Body of pancreas (tissue), 4 donors: Measurements from ENCODE around the gene RFXAP. TPM values are rescaled to one million over a fixed set of nuclear protein-coding genes. Genes with fewer than 3 reads are reported as not detected.

Experiments
- ATAC-seq: fragments of 150-250 bp; one replicate; pipeline ENCODE4 v1.9.1; 2016
- DNase-seq, 4 donors: peaks; one replicate each; pipeline ENCODE4 v3.0.0-alpha.2; 2019
- H3K27ac ChIP-seq, 4 donors: fragments of 200-600 bp; sonication (generic); 1 replicate in 3 of 4; 2 replicates in 1 of 4; pipeline versions ENCODE4 v1.5.1 to v1.6.1; 2016 to 2019; ENCODE audit warnings: mild to moderate bottlenecking in 1 of 4, mixed read lengths in 1 of 4, moderate library complexity in 1 of 4
- H3K27me3 ChIP-seq, 2 donors: fragments of 200-600 bp; sonication (generic); one replicate each; pipeline ENCODE4 v1.6.0; 2016; ENCODE audit warnings: mild to moderate bottlenecking in 1 of 2
- H3K36me3 ChIP-seq, 2 donors: fragments of 200-600 bp; sonication (generic); replicated peaks in 1 of 2; 2 replicates each; pipeline ENCODE4 v1.5.1; 2016; ENCODE audit warnings: low read depth in 2 of 2; ENCODE audit not compliant: insufficient read depth in 1 of 2
- H3K4me1 ChIP-seq: fragments of 200-600 bp; sonication (generic); one replicate; pipeline ENCODE4 v1.6.0; 2016
- H3K4me3 ChIP-seq, 2 donors: fragments of 200-600 bp; sonication (generic); 1 replicate in 1 of 2; 2 replicates in 1 of 2; pipeline ENCODE4 v1.5.1; 2016 to 2019
- H3K9me3 ChIP-seq, 3 donors: fragments of 200-600 bp; sonication (generic); 1 replicate in 2 of 3; 2 replicates in 1 of 3; pipeline ENCODE4 v1.5.1; 2016
- CTCF ChIP-seq, 7 experiments: fragments of 450-650 bp in 4 of 7; fragments of 200-600 bp in 3 of 7; sonication (generic) in 3 of 7; IDR thresholded peaks; one replicate each; pipeline ENCODE4 v1.5.1; 2016 to 2019; ENCODE audit warnings: antibody characterized with exemption in 7 of 7
- POLR2A ChIP-seq, 3 donors: fragments of 450-650 bp; IDR thresholded peaks; one replicate each; pipeline ENCODE4 v1.6.1; 2016; ENCODE audit warnings: antibody characterized with exemption in 3 of 3, mild to moderate bottlenecking in 2 of 3
- WGBS, 2 donors: methylation state at CpG; one replicate each; pipeline ENCODE4 v1.1.5; 2017; 5-methylcytosine and 5-hydroxymethylcytosine counted together
- intact Hi-C: fragments of 100-400 bp; cut with DNase I; formaldehyde crosslinking; loops from one replicate; pipeline ENCODE4 v1.15.1; 2023
- total RNA-seq, 2 donors: library from RNA; depleted of rRNA; stranded (reverse); fragments of >200 nt; gene quantifications; one replicate each; pipeline ENCODE4 v1.1.0, GENCODE V29; 2016

Gene RFXAP
- total RNA-seq, 2 donors from 2014 or later, result 0.33 to 7.0 TPM

- Histone ChIP-seq H3K4me3 (no peak overlapping the region), H3K4me1 (no peaks in the 10 kb centered on the region), H3K36me3 (no peaks in the 10 kb centered on the region), H3K9me3 (no peaks in the 10 kb centered on the region), H3K27ac (no peak overlapping the region), H3K27me3 (no peaks in the 10 kb centered on the region)
- ATAC-seq (no peak), DNase-seq (no peak)
- no peak for TF ChIP-seq POLR2A (IDR thresholded peaks at IDR 0.05)
- TF ChIP-seq CTCF (IDR thresholded peaks at IDR 0.05), result no peak
- WGBS, 2 donors, result 45 to 48% methylated on average over 6 of the region's 6 CpGs
- intact Hi-C loops, result no loop called here
These were observed 23.6 kb upstream of the RFXAP start for GRCh38 chr13:36795463-36795862.

GRCh38 chr13:36796052-36796451, 23.0 kb upstream of the RFXAP start:
- no peak for TF ChIP-seq CTCF (IDR thresholded peaks at IDR 0.05)
- no peak for TF ChIP-seq POLR2A (IDR thresholded peaks at IDR 0.05)
- DNase-seq (no peak), ATAC-seq (no peak)
- H3K9me3 ChIP-seq, result no peaks in the 10 kb centered on the region
- no peaks in the 10 kb centered on the region for H3K27me3 ChIP-seq
- intact Hi-C loops, result no loop called here
- no peaks in the 10 kb centered on the region for H3K4me1 ChIP-seq
- H3K4me3 ChIP-seq, result no peak overlapping the region
- no peak overlapping the region for H3K27ac ChIP-seq
- WGBS, 2 donors, result 63 to 80% methylated on average over 3 of the region's 3 CpGs
- no peaks in the 10 kb centered on the region for H3K36me3 ChIP-seq

GRCh38 chr13:36801035-36801434, 18.0 kb upstream of the RFXAP start:
- no peak for DNase-seq

GRCh38 chr13:36804588-36804987, 14.4 kb upstream of the RFXAP start:
- ATAC-seq, result no peak
- Histone ChIP-seq H3K27ac (no peak overlapping the region), H3K4me1 (no peaks in the 10 kb centered on the region), H3K27me3 (no peaks in the 10 kb centered on the region), H3K4me3 (no peak overlapping the region), H3K36me3 (no peaks in the 10 kb centered on the region), H3K9me3 (no peaks in the 10 kb centered on the region)
- 66 to 79% methylated on average over 6 of the region's 6 CpGs for WGBS, 2 donors
- DNase-seq, result no peak
- no peak for TF ChIP-seq POLR2A (IDR thresholded peaks at IDR 0.05)
- no peak for TF ChIP-seq CTCF (IDR thresholded peaks at IDR 0.05)
- intact Hi-C loops, result no loop called here

More at GRCh38 chr13:36801035-36801434, 18.0 kb upstream of the RFXAP start:
- 37 to 40% methylated on average over 3 of the region's 3 CpGs for WGBS, 2 donors
- Histone ChIP-seq H3K4me3 (no peak overlapping the region), H3K27ac (no peak overlapping the region), H3K27me3 (no peaks in the 10 kb centered on the region), H3K9me3 (no peaks in the 10 kb centered on the region), H3K36me3 (no peaks in the 10 kb centered on the region), H3K4me1 (no peaks in the 10 kb centered on the region)
- ATAC-seq, result no peak
- TF ChIP-seq CTCF (IDR thresholded peaks at IDR 0.05) (no peak), POLR2A (IDR thresholded peaks at IDR 0.05) (no peak)
- intact Hi-C loops, result no loop called here

- ATAC-seq (no peak), DNase-seq (no peak)
- Histone ChIP-seq H3K4me1 (no peaks in the 10 kb centered on the region), H3K9me3 (no peaks in the 10 kb centered on the region), H3K4me3 (no peak overlapping the region), H3K27me3 (no peaks in the 10 kb centered on the region), H3K36me3 (no peaks in the 10 kb centered on the region), H3K27ac (no peak overlapping the region)
- intact Hi-C loops, result no loop called here
- no peak for TF ChIP-seq POLR2A (IDR thresholded peaks at IDR 0.05)
- TF ChIP-seq CTCF (IDR thresholded peaks at IDR 0.05), result no peak
- 68 to 88% methylated on average over 2 of the region's 2 CpGs for WGBS, 2 donors
These were observed 12.9 kb upstream of the RFXAP start for GRCh38 chr13:36806102-36806501.
